Mesendoderm (in vitro differentiated cells): ENCODE data around the gene ITGA1.

ENCODE experiments used
- DNase-seq: peaks from one replicate; pipeline ENCODE4 v3.0.0; 2013
- H2AK5ac ChIP-seq: 2 replicates; pipeline ENCODE4 v1.6.1; 2013; ENCODE audit warnings: low read length, inconsistent platforms
- H2BK120ac ChIP-seq: 2 replicates; pipeline ENCODE4 v1.6.1; 2013; ENCODE audit warnings: low read depth, mild to moderate bottlenecking, low read length, moderate library complexity, mixed read lengths
- H2BK15ac ChIP-seq: replicated peaks from 2 replicates; pipeline ENCODE4 v1.6.1; 2013; ENCODE audit warnings: low read depth, mild to moderate bottlenecking, moderate library complexity
- H2BK5ac ChIP-seq: 2 replicates; pipeline ENCODE4 v1.6.1; 2013; ENCODE audit warnings: low read length, inconsistent platforms
- H3K18ac ChIP-seq: 2 replicates; pipeline ENCODE4 v1.6.1; 2013; ENCODE audit warnings: mild to moderate bottlenecking, low read length, mixed read lengths
- H3K23ac ChIP-seq: one replicate; pipeline ENCODE4 v1.6.1; 2013; ENCODE audit warnings: low read length
- H3K27ac ChIP-seq: 2 replicates; pipeline ENCODE4 v1.5.1; 2013; ENCODE audit warnings: low read depth, mild to moderate bottlenecking, inconsistent platforms, low read length, moderate library complexity
- H3K27me3 ChIP-seq: 2 replicates; pipeline ENCODE4 v1.6.1; 2013; ENCODE audit warnings: low read length, control low read depth, mild to moderate bottlenecking, inconsistent platforms; ENCODE audit not compliant: insufficient read depth, poor library complexity
- H3K36me3 ChIP-seq: 2 replicates; pipeline ENCODE4 v1.6.1; 2013; ENCODE audit warnings: low read length, inconsistent platforms; ENCODE audit not compliant: control insufficient read depth, insufficient read depth
- H3K4ac ChIP-seq: one replicate; pipeline ENCODE4 v1.6.1; 2013; ENCODE audit warnings: low read depth, mild to moderate bottlenecking, low read length, moderate library complexity
- H3K4me1 ChIP-seq: 2 replicates; pipeline ENCODE4 v1.6.1; 2013; ENCODE audit warnings: low read depth, low read length, inconsistent platforms; ENCODE audit not compliant: control insufficient read depth
- H3K4me2 ChIP-seq: 2 replicates; pipeline ENCODE4 v1.6.1; 2013; ENCODE audit warnings: low read length
- H3K4me3 ChIP-seq: 2 replicates; pipeline ENCODE4 v1.5.1; 2013; ENCODE audit warnings: mild to moderate bottlenecking, low read length
- H3K56ac ChIP-seq: one replicate; pipeline ENCODE4 v1.6.1; 2013; ENCODE audit warnings: low read length
- H3K79me1 ChIP-seq: 2 replicates; pipeline ENCODE4 v1.6.1; 2013; ENCODE audit warnings: low read length, inconsistent platforms
- H3K79me2 ChIP-seq: 2 replicates; pipeline ENCODE4 v1.6.1; 2013; ENCODE audit warnings: mild to moderate bottlenecking, low read length; ENCODE audit not compliant: control insufficient read depth, insufficient read depth
- H3K9ac ChIP-seq: 2 replicates; pipeline ENCODE4 v1.6.1; 2013; ENCODE audit warnings: low read length, inconsistent platforms
- H4K5ac ChIP-seq: one replicate; pipeline ENCODE4 v1.6.1; 2013; ENCODE audit warnings: low read length
- H4K8ac ChIP-seq: one replicate; pipeline ENCODE4 v1.6.1; 2013; ENCODE audit warnings: low read depth, mild to moderate bottlenecking, control low read depth, low read length, moderate library complexity
- WGBS: extraction: QIAGEN DNeasy Blood & Tissue Kit; methylation state at CpG from one replicate; pipeline ENCODE4 v1.1.7; 2013; ENCODE audit warnings: low lambda C conversion rate, missing lambda C conversion rate; ENCODE audit not compliant: insufficient coverage; ENCODE audit errors: extremely low coverage; 5-methylcytosine and 5-hydroxymethylcytosine counted together

ITGA1 gene

DNA sequence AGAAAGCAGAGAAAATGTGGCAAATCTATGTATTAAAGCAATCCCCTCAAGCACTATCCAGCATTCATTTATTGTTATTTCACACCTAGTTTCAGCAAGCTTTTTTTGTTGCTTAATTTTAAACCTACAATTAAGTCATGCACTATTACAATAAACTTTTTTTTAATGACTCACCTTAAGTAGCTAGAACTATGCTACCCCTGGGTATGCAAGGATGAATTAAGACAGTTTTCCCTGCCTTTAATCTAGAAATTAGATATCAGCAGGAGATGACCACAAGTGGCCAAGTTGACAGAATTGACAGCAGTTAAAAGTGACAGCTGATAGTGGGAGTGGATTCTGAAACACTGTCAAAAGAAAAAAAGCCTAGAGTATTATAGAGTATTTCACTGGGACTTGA is 20.0 kb downstream of the ITGA1 start:
- H2BK5ac ChIP-seq, result no peak overlapping the region
- H4K5ac ChIP-seq, result no peak overlapping the region
- H2BK15ac ChIP-seq, result no peak overlapping the region
- no peak overlapping the region for H2BK120ac ChIP-seq
- peaks cover 4% of the 10 kb centered on the region for H3K4me1 ChIP-seq
- H3K27me3 ChIP-seq, result no peaks in the 10 kb centered on the region
- no peak overlapping the region for H3K18ac ChIP-seq
- peaks cover 3% of the 10 kb centered on the region for H3K79me1 ChIP-seq
- no peak overlapping the region for H3K4me2 ChIP-seq
- no peak overlapping the region for H3K23ac ChIP-seq
- peaks cover 12% of the 10 kb centered on the region for H3K79me2 ChIP-seq
- H3K4ac ChIP-seq, result no peak overlapping the region
- no peak overlapping the region for H3K27ac ChIP-seq
- no peak overlapping the region for H3K9ac ChIP-seq
- peak; percentile 29 for DNase-seq
- no peak overlapping the region for H3K56ac ChIP-seq
- H4K8ac ChIP-seq, result no peak overlapping the region
- H3K4me3 ChIP-seq, result no peak overlapping the region
- no peak overlapping the region for H2AK5ac ChIP-seq
- no peaks in the 10 kb centered on the region for H3K36me3 ChIP-seq

GRCh38 chr5:52808316-52808901 is 20.7 kb downstream of the ITGA1 start:
- no peak overlapping the region for H2BK15ac ChIP-seq
- no peak overlapping the region for H3K56ac ChIP-seq
- no peak overlapping the region for H2AK5ac ChIP-seq
- H4K8ac ChIP-seq, result no peak overlapping the region
- no CpG with 5 or more reads among the region's 2 CpGs for WGBS
- no peak overlapping the region for H3K27ac ChIP-seq
- no peaks in the 10 kb centered on the region for H3K36me3 ChIP-seq
- no peak overlapping the region for H3K18ac ChIP-seq
- no peak overlapping the region for H3K4ac ChIP-seq
- no peak overlapping the region for H3K9ac ChIP-seq
- H4K5ac ChIP-seq, result no peak overlapping the region
- H3K79me1 ChIP-seq, result peaks cover 3% of the 10 kb centered on the region
- H3K79me2 ChIP-seq, result peaks cover 9% of the 10 kb centered on the region
- peaks cover 4% of the 10 kb centered on the region for H3K4me1 ChIP-seq
- DNase-seq, result no peak
- no peak overlapping the region for H3K23ac ChIP-seq
- no peak overlapping the region for H3K4me2 ChIP-seq
- H3K27me3 ChIP-seq, result no peaks in the 10 kb centered on the region
- no peak overlapping the region for H2BK5ac ChIP-seq
- no peak overlapping the region for H3K4me3 ChIP-seq
- H2BK120ac ChIP-seq, result no peak overlapping the region

GRCh38 chr5:52809884-52810283 is 22.2 kb downstream of the ITGA1 start:
- Histone ChIP-seq H3K4me1 (peaks cover 5% of the 10 kb centered on the region), H3K4ac (peak overlapping the region; percentile 36), H3K27me3 (no peaks in the 10 kb centered on the region), H4K8ac (no peak overlapping the region), H3K79me1 (peaks cover 3% of the 10 kb centered on the region), H3K4me2 (no peak overlapping the region), H3K9ac (no peak overlapping the region), H2BK5ac (no peak overlapping the region), H3K27ac (no peak overlapping the region), H3K23ac (no peak overlapping the region), H4K5ac (no peak overlapping the region), H2BK15ac (no peak overlapping the region), H2BK120ac (no peak overlapping the region), H2AK5ac (no peak overlapping the region), H3K79me2 (peaks cover 3% of the 10 kb centered on the region), H3K36me3 (no peaks in the 10 kb centered on the region), H3K56ac (no peak overlapping the region), H3K4me3 (no peak overlapping the region), H3K18ac (peak overlapping the region; percentile 80)
- no peak for DNase-seq
- no CpG with 5 or more reads among the region's 1 CpG for WGBS

GRCh38 chr5:52810426-52810825 is 22.7 kb downstream of the ITGA1 start:
- Histone ChIP-seq H3K4ac (no peak overlapping the region), H3K36me3 (no peaks in the 10 kb centered on the region), H2BK15ac (no peak overlapping the region), H3K4me1 (peaks cover 4% of the 10 kb centered on the region), H2BK5ac (no peak overlapping the region), H2BK120ac (no peak overlapping the region), H3K27me3 (no peaks in the 10 kb centered on the region), H3K4me2 (no peak overlapping the region), H3K79me2 (no peaks in the 10 kb centered on the region), H3K4me3 (no peak overlapping the region), H3K27ac (no peak overlapping the region), H2AK5ac (no peak overlapping the region), H4K8ac (no peak overlapping the region), H3K18ac (no peak overlapping the region), H3K79me1 (no peaks in the 10 kb centered on the region), H3K9ac (no peak overlapping the region), H3K56ac (no peak overlapping the region), H4K5ac (no peak overlapping the region), H3K23ac (no peak overlapping the region)
- DNase-seq, result peak; percentile 58
- no CpG with 5 or more reads among the region's 1 CpG for WGBS

DNA sequence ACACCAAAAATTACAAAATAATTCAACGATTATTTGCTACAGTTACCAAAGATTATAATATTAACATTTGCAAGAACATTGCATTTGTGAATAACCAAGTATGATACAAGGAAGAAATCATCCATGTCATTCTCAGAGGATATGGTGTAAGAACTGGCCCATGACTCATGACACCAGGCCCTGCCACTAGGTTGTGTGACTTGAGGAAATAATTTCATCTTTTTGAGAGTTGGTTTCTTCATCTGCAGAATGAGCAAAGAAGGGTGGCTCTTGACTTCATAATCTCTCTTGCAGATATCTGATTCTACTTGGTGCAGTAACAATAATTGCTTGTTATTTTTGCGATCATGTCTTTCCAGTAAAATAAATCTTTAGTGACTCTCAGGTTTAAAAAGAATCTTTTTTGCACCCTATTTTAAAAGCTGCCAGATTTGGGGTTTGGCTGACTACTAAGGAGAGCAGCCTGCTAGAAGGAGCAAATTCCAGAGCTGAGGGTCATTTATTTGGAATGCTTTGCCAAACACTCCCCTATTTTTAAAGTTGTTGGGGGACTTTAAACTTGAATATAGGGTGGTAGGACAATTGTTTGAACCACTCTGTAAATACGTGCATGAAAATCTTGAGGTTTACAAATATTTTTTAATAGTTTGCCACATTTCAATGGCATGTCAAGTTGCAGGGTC is 23.5 kb downstream of the ITGA1 start:
- no peak overlapping the region for H2AK5ac ChIP-seq
- H3K4me3 ChIP-seq, result no peak overlapping the region
- peak; percentile 44 for DNase-seq
- H3K36me3 ChIP-seq, result no peaks in the 10 kb centered on the region
- H2BK120ac ChIP-seq, result no peak overlapping the region
- H3K4me2 ChIP-seq, result no peak overlapping the region
- H3K23ac ChIP-seq, result no peak overlapping the region
- no peaks in the 10 kb centered on the region for H3K27me3 ChIP-seq
- H3K4ac ChIP-seq, result no peak overlapping the region
- H3K4me1 ChIP-seq, result peaks cover 4% of the 10 kb centered on the region
- no peak overlapping the region for H4K5ac ChIP-seq
- H4K8ac ChIP-seq, result no peak overlapping the region
- H3K9ac ChIP-seq, result no peak overlapping the region
- H3K56ac ChIP-seq, result no peak overlapping the region
- no peak overlapping the region for H2BK5ac ChIP-seq
- H3K27ac ChIP-seq, result no peak overlapping the region
- H2BK15ac ChIP-seq, result peak overlapping the region; percentile 57
- H3K79me1 ChIP-seq, result no peaks in the 10 kb centered on the region
- no peak overlapping the region for H3K18ac ChIP-seq
- WGBS, result no CpG with 5 or more reads among the region's 3 CpGs
- no peaks in the 10 kb centered on the region for H3K79me2 ChIP-seq
